Thyroid gland (tissue), 4 donors: ENCODE data around the gene ABCC6. TPM values are rescaled to one million over a fixed set of nuclear protein-coding genes. Genes with fewer than 3 reads are reported as not detected.

Experiments
- DNase-seq, 2 donors: peaks; one replicate each; pipeline ENCODE4 v3.0.0-alpha.2; 2019
- H3K27ac ChIP-seq, 3 donors: fragments of 200-600 bp; sonication (generic); 1 replicate in 2 of 3; 2 replicates in 1 of 3; pipeline ENCODE4 v1.5.1; 2016 to 2019; ENCODE audit warnings: mild to moderate bottlenecking in 1 of 3, moderate library complexity in 1 of 3
- H3K27me3 ChIP-seq: fragments of 200-600 bp; sonication (generic); one replicate; pipeline ENCODE4 v1.5.1; 2019
- H3K36me3 ChIP-seq, 2 donors: fragments of 200-600 bp; sonication (generic); one replicate each; pipeline ENCODE4 v1.5.1; 2016 to 2019
- H3K4me1 ChIP-seq, 2 donors: fragments of 200-600 bp; sonication (generic); one replicate each; pipeline ENCODE4 v1.5.1; 2017 to 2019
- H3K4me3 ChIP-seq, 3 donors: fragments of 200-600 bp; sonication (generic); replicated peaks in 1 of 3; 1 replicate in 2 of 3; 2 replicates in 1 of 3; pipeline ENCODE4 v1.5.1; 2016; ENCODE audit warnings: mild to moderate bottlenecking in 1 of 3
- H3K9me3 ChIP-seq: fragments of 200-600 bp; sonication (generic); one replicate; pipeline ENCODE4 v1.5.1; 2017
- POLR2A ChIP-seq, 2 donors: fragments of 450-650 bp; IDR thresholded peaks; one replicate each; pipeline ENCODE4 v1.6.1; 2017; ENCODE audit warnings: antibody characterized with exemption in 2 of 2, mild to moderate bottlenecking in 2 of 2, moderate library complexity in 1 of 2
- WGBS, 2 donors: methylation state at CpG; one replicate each; pipeline ENCODE4 v1.1.5; 2017; 5-methylcytosine and 5-hydroxymethylcytosine counted together
- intact Hi-C: fragments of 100-400 bp; cut with DNase I; formaldehyde crosslinking; loops from one replicate; pipeline ENCODE4 v1.15.1; 2023
- total RNA-seq, 4 donors: library from RNA; depleted of rRNA; stranded (reverse); fragments of >200 nt; gene quantifications; one replicate each; pipeline ENCODE4 v1.2.3, GENCODE V29; 2016
- TF ChIP-seq, protein P1 (sequence below), 6 experiments: fragments of 200-600 bp in 3 of 6; fragments of 450-650 bp in 3 of 6; sonication (generic) in 3 of 6; IDR thresholded peaks; one replicate each; pipeline ENCODE4 v1.5.1; 2016 to 2019; ENCODE audit warnings: antibody characterized with exemption in 6 of 6, mild to moderate bottlenecking in 2 of 6, inconsistent platforms in 1 of 6, moderate library complexity in 1 of 6

The ABCC6 gene
- total RNA-seq, 4 donors from 2014 or later = 4.8 to 17.7 (median 12.3) TPM

DNA sequence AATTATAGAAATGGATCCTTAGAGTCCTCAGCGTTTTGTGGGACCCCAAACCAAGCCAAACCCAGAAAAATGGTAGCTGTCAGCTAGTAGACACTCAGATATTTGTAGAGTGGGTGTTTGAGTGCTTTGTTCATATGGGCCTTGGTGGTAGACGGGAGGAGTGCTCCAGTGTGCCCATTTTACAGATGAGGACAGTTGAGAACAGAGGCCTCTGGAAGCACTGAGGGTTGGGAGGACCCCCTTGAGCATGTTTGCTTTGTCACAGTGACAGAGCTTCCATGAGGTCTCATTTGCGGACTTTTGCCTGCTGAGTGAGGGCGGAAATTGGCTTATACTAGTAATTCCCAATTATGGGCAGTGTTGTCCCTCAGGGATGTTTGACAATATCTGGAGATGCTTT, 111.7 kb downstream of the ABCC6 start:
- no peaks in the 10 kb centered on the region for H3K27me3 ChIP-seq
- peaks cover 16 to 20% of the 10 kb centered on the region in 2 donors for H3K4me1 ChIP-seq
- H3K9me3 ChIP-seq = no peaks in the 10 kb centered on the region
- WGBS, 2 donors = 95 to 97% methylated on average over 4 of the region's 4 CpGs
- intact Hi-C loops = no loop called here
- DNase-seq = no peak
- no peak overlapping the region for H3K27ac ChIP-seq
- no peak for TF ChIP-seq POLR2A (IDR thresholded peaks at IDR 0.05)
- no peak overlapping the region for H3K4me3 ChIP-seq
- peaks cover 49 to 55% of the 10 kb centered on the region in 2 donors for H3K36me3 ChIP-seq

- Histone ChIP-seq H3K4me1 (peaks cover 16 to 20% of the 10 kb centered on the region in 2 donors), H3K36me3 (peaks cover 40% of the 10 kb centered on the region in 2 donors), H3K27me3 (no peaks in the 10 kb centered on the region), H3K4me3 (no peak overlapping the region), H3K9me3 (no peaks in the 10 kb centered on the region), H3K27ac (peak overlapping the region; percentile 51 to 83 (median 74))
- intact Hi-C loops = no loop called here
- WGBS, 2 donors = 65% methylated on average over 9 of the region's 9 CpGs
- TF ChIP-seq, protein P1, sequence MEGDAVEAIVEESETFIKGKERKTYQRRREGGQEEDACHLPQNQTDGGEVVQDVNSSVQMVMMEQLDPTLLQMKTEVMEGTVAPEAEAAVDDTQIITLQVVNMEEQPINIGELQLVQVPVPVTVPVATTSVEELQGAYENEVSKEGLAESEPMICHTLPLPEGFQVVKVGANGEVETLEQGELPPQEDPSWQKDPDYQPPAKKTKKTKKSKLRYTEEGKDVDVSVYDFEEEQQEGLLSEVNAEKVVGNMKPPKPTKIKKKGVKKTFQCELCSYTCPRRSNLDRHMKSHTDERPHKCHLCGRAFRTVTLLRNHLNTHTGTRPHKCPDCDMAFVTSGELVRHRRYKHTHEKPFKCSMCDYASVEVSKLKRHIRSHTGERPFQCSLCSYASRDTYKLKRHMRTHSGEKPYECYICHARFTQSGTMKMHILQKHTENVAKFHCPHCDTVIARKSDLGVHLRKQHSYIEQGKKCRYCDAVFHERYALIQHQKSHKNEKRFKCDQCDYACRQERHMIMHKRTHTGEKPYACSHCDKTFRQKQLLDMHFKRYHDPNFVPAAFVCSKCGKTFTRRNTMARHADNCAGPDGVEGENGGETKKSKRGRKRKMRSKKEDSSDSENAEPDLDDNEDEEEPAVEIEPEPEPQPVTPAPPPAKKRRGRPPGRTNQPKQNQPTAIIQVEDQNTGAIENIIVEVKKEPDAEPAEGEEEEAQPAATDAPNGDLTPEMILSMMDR (IDR thresholded peaks at IDR 0.05) = no peak
- TF ChIP-seq POLR2A (IDR thresholded peaks at IDR 0.05) = no peak
- DNase-seq = peak; percentile 75 to 80
Observed at GRCh38 chr16:16110111-16110490, 113.2 kb downstream of the ABCC6 start.

GRCh38 chr16:16109453-16110110, 113.7 kb downstream of the ABCC6 start:
- H3K9me3 ChIP-seq = no peaks in the 10 kb centered on the region
- no peak overlapping the region for H3K4me3 ChIP-seq
- H3K27ac ChIP-seq = peak overlapping the region; percentile 51 to 83 (median 74)
- DNase-seq = peak in 1 of 2 donors; percentile 40
- no peaks in the 10 kb centered on the region for H3K27me3 ChIP-seq
- no peak for TF ChIP-seq POLR2A (IDR thresholded peaks at IDR 0.05)
- TF ChIP-seq, protein P1 (IDR thresholded peaks at IDR 0.05) = peak in 1 of 6 experiments; percentile 41
- 79 to 85% methylated on average over 8 of the region's 8 CpGs for WGBS, 2 donors
- peaks cover 16 to 20% of the 10 kb centered on the region in 2 donors for H3K4me1 ChIP-seq
- H3K36me3 ChIP-seq = peaks cover 34 to 39% of the 10 kb centered on the region in 2 donors
- intact Hi-C loops = no loop called here

DNA sequence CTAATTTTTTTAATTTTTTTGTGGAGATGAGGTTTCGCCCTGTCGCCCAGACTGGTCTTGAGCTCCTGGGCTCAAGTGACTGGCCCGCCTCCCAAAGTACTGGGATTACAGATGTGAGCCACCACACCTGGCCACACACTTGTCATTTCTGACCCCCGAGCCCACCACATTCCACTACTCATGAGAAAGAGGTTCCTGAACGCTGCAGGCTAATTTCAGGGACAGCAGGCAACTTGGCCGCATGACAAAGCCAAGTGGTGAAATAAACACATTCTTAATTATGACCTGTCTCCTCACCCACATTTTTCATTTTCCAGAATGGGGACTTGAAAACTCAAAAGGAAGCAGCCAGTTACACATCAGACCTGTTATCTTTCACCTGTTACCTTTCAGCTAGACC, 114.5 kb downstream of the ABCC6 start:
- TF ChIP-seq, protein P1 (IDR thresholded peaks at IDR 0.05) = no peak
- TF ChIP-seq POLR2A (IDR thresholded peaks at IDR 0.05) = no peak
- Histone ChIP-seq H3K27ac (peak overlapping the region; percentile 51 to 83 (median 74)), H3K9me3 (no peaks in the 10 kb centered on the region), H3K4me3 (no peak overlapping the region), H3K36me3 (peaks cover 30 to 43% of the 10 kb centered on the region in 2 donors), H3K4me1 (peaks cover 16 to 20% of the 10 kb centered on the region in 2 donors), H3K27me3 (no peaks in the 10 kb centered on the region)
- no peak for DNase-seq
- 88 to 94% methylated on average over 6 of the region's 6 CpGs for WGBS, 2 donors
- intact Hi-C loops = no loop called here

- no peak for DNase-seq
- TF ChIP-seq, protein P1 (IDR thresholded peaks at IDR 0.05) = no peak
- no peak for TF ChIP-seq POLR2A (IDR thresholded peaks at IDR 0.05)
- intact Hi-C loops = no loop called here
- H3K36me3 ChIP-seq = peaks cover 26 to 43% of the 10 kb centered on the region in 2 donors
- WGBS, 2 donors = 76 to 84% methylated on average over 6 of the region's 6 CpGs
- no peak overlapping the region for H3K4me3 ChIP-seq
- no peaks in the 10 kb centered on the region for H3K27me3 ChIP-seq
- peak overlapping the region in 1 of 3 donors; percentile 25 for H3K27ac ChIP-seq
- H3K9me3 ChIP-seq = no peaks in the 10 kb centered on the region
- peaks cover 16 to 20% of the 10 kb centered on the region in 2 donors for H3K4me1 ChIP-seq
Observed at GRCh38 chr16:16107839-16108238, 115.5 kb downstream of the ABCC6 start.
